K562 (cell line): Measurements from ENCODE around the gene SLC10A4. TPM values are rescaled to one million over a fixed set of nuclear protein-coding genes. Genes with fewer than 3 reads are reported as not detected.

ENCODE experiments used
- ATAC-seq: fragments of 200-7000 bp; cut with Tn5 transposase; 3 replicates; pipeline ENCODE4 v1.9.1; 2020; ENCODE audit warnings: moderate library complexity
- BruUV-seq: library from RNA; stranded (reverse); fragments of 400-500 nt; replicated peaks from 2 replicates; lab custom pipeline; 2021; lab: Mats Ljungman, UMichigan
- CTCF ChIA-PET: fragments of 300-600 bp; formaldehyde crosslinking; extraction: SDS; loops from one replicate; lab custom pipeline; 2021; ENCODE audit warnings: low intra/inter-chr PET ratio; lab: Yijun Ruan, JAX
- POLR2A ChIA-PET: fragments of 300-600, 350-650 bp; sonication (Branson Sonifier 250); formaldehyde crosslinking; extraction: SDS; loops from one replicate; lab custom pipeline; 2021; ENCODE audit warnings: antibody characterized with exemption, inconsistent platforms; lab: Yijun Ruan, JAX
- DNase-seq, 4 experiments: peaks; one replicate each; pipeline versions ENCODE4 v3.0.0 to v3.0.0-alpha.2; 2011 to 2018; ENCODE audit warnings: low spot score in 3 of 4, mixed read lengths in 3 of 4; ENCODE audit errors: extremely low read depth in 1 of 4
- FAIRE-seq: peaks from 2 replicates; lab custom pipeline; 2011; peaks lifted over from hg19 to GRCh38; lab: Jason Lieb, UNC
- H2AFZ ChIP-seq: 2 replicates; pipeline ENCODE4 v1.6.0; 2011; ENCODE audit warnings: low read depth, low read length, control low read depth, inconsistent platforms
- H3K27ac ChIP-seq: fragments of 200-600 bp; 3 replicates; pipeline ENCODE4 v1.8.0; 2011; ENCODE audit warnings: low read depth, mild to moderate bottlenecking, control low read depth, inconsistent platforms, low read length, moderate library complexity, mixed read lengths; ENCODE audit errors: extremely low read depth
- H3K27me3 ChIP-seq, 2 experiments: fragments of 300-600 bp in 1 of 2; 2 replicates in 1 of 2; 3 replicates in 1 of 2; pipeline versions ENCODE4 v1.6.0 to v1.8.0; 2011; ENCODE audit warnings: inconsistent platforms in 2 of 2, low read length in 2 of 2, mild to moderate bottlenecking in 1 of 2, mixed read lengths in 1 of 2, moderate library complexity in 1 of 2; ENCODE audit not compliant: control insufficient read depth in 2 of 2, insufficient read depth in 2 of 2
- H3K36me3 ChIP-seq: fragments of 300-600 bp; 3 replicates; pipeline ENCODE4 v1.8.0; 2011; ENCODE audit warnings: mild to moderate bottlenecking, low read length, inconsistent platforms; ENCODE audit not compliant: control insufficient read depth, insufficient read depth
- H3K4me1 ChIP-seq, 2 experiments: fragments of 200-600 bp in 1 of 2; replicated peaks in 1 of 2; 2 replicates in 1 of 2; 3 replicates in 1 of 2; pipeline versions ENCODE4 v1.5.1 to v1.8.0; 2011; ENCODE audit warnings: inconsistent platforms in 2 of 2, low read length in 2 of 2, mild to moderate bottlenecking in 1 of 2, mixed read lengths in 1 of 2, moderate library complexity in 1 of 2; ENCODE audit not compliant: control insufficient read depth in 2 of 2, insufficient read depth in 2 of 2
- H3K4me2 ChIP-seq: 2 replicates; pipeline ENCODE4 v1.6.1; 2011; ENCODE audit warnings: low read length, control low read depth, inconsistent platforms, mixed read lengths; ENCODE audit not compliant: insufficient read depth
- H3K4me3 ChIP-seq: fragments of 200-600 bp; sonication (generic), shearing (Covaris generic); 2 replicates; pipeline ENCODE4 v1.5.1; 2016; ENCODE audit warnings: control low read depth, inconsistent platforms
- H3K79me2 ChIP-seq: fragments of 200-600 bp; 3 replicates; pipeline ENCODE4 v1.8.0; 2011; ENCODE audit warnings: low read length, inconsistent platforms; ENCODE audit not compliant: control insufficient read depth, insufficient read depth
- H3K9ac ChIP-seq, 2 experiments: 2 replicates each; pipeline versions ENCODE4 v1.6.0 to v1.6.1; 2011; ENCODE audit warnings: low read depth in 2 of 2, low read length in 2 of 2, control low read depth in 1 of 2, inconsistent platforms in 1 of 2, mild to moderate bottlenecking in 1 of 2, mixed read lengths in 1 of 2; ENCODE audit not compliant: insufficient read depth in 1 of 2
- H3K9me1 ChIP-seq: one replicate; pipeline ENCODE4 v1.6.0; 2011; ENCODE audit warnings: inconsistent platforms, mild to moderate bottlenecking, low read length, moderate library complexity; ENCODE audit not compliant: control insufficient read depth, insufficient read depth
- H3K9me3 ChIP-seq: replicated peaks from 2 replicates; pipeline ENCODE4 v1.5.1; 2011; ENCODE audit warnings: low read depth, low read length, inconsistent platforms; ENCODE audit not compliant: control insufficient read depth, insufficient read depth
- H4K20me1 ChIP-seq: replicated peaks from 2 replicates; pipeline ENCODE4 v1.6.1; 2011; ENCODE audit warnings: low read length, inconsistent platforms, mixed read lengths; ENCODE audit not compliant: control insufficient read depth, insufficient read depth
- ATF4 ChIP-seq: fragments of 450-650 bp; formaldehyde crosslinking; IDR thresholded peaks from 2 replicates; pipeline ENCODE4 v1.4.0; 2022; ENCODE audit warnings: mild to moderate bottlenecking, moderate library complexity
- CBX2 ChIP-seq: fragments of 200-600 bp; sonication (generic); IDR thresholded peaks from one replicate; pipeline ENCODE4 v1.6.1; 2012; ENCODE audit warnings: mild to moderate bottlenecking, low read length, inconsistent platforms; ENCODE audit not compliant: insufficient read depth, poor library complexity, severe bottlenecking
- CBX8 ChIP-seq: fragments of 200-600 bp; sonication (generic); IDR thresholded peaks from 2 replicates; pipeline ENCODE4 v1.6.1; 2012; ENCODE audit warnings: borderline replicate concordance, mixed run types, low read depth, mild to moderate bottlenecking, moderate library complexity, mixed read lengths, low read length, control low read depth, inconsistent platforms; ENCODE audit not compliant: poor library complexity, severe bottlenecking; ENCODE audit errors: extremely low read depth
- ETS1 ChIP-seq: conservative IDR thresholded peaks from 2 replicates; pipeline ENCODE4 v1.6.1; 2011; ENCODE audit warnings: low read depth, mild to moderate bottlenecking, low read length; ENCODE audit not compliant: control insufficient read depth
- FOXO4 ChIP-seq: fragments of 450-650 bp; formaldehyde crosslinking; IDR thresholded peaks from 2 replicates; pipeline ENCODE4 v1.4.0; 2020; ENCODE audit warnings: mild to moderate bottlenecking, moderate library complexity
- HDAC1 ChIP-seq, 2 experiments: fragments of 450-650 bp; IDR thresholded peaks; 2 replicates each; pipeline ENCODE4 v1.6.1; 2016 to 2017; ENCODE audit warnings: inconsistent platforms in 1 of 2, mild to moderate bottlenecking in 1 of 2, moderate library complexity in 1 of 2
- KDM1A ChIP-seq, 2 experiments: fragments of 450-650 bp; IDR thresholded peaks; 2 replicates each; pipeline ENCODE4 v1.6.1; 2016; ENCODE audit warnings: mild to moderate bottlenecking in 2 of 2
- MEIS2 ChIP-seq: fragments of 450-650 bp; IDR thresholded peaks from 2 replicates; pipeline ENCODE4 v1.6.1; 2014; ENCODE audit warnings: mild to moderate bottlenecking; ENCODE audit not compliant: partially characterized antibody
- NBN ChIP-seq: fragments of 450-650 bp; IDR thresholded peaks from 2 replicates; pipeline ENCODE4 v1.6.1; 2016; ENCODE audit warnings: low read depth, mild to moderate bottlenecking
- NR4A1 ChIP-seq, 2 experiments: fragments of 250-450 bp in 1 of 2; fragments of 450-650 bp in 1 of 2; sonication (Bioruptor Pico) in 1 of 2; IDR thresholded peaks; 2 replicates each; pipeline versions ENCODE4 v1.4.0 to v1.6.1; 2016 to 2020; ENCODE audit warnings: mild to moderate bottlenecking in 2 of 2, missing compliant biosample characterization in 1 of 2, missing genetic modification characterization in 1 of 2, moderate library complexity in 1 of 2
- SRSF1 ChIP-seq: fragments of 200-400 bp; formaldehyde crosslinking; IDR thresholded peaks from 2 replicates; pipeline ENCODE4 v1.6.1; 2017; ENCODE audit warnings: mild to moderate bottlenecking, low read depth, low read length, moderate library complexity
- TFAM ChIP-seq: fragments of 250-450 bp; sonication (Bioruptor Pico); conservative IDR thresholded peaks from 2 replicates; pipeline ENCODE4 v1.5.0; 2021; ENCODE audit warnings: mild to moderate bottlenecking, moderate library complexity
- ZNF707 ChIP-seq: fragments of 250-450 bp; sonication (Bioruptor Pico); conservative IDR thresholded peaks from 2 replicates; pipeline ENCODE4 v1.8.0; 2022; ENCODE audit warnings: inconsistent platforms, mild to moderate bottlenecking, moderate library complexity
- WGBS: fragments of 100-300 bp; shearing (Covaris generic); methylation state at CpG from one replicate; pipeline ENCODE4 v1.1.6; 2016; ENCODE audit warnings: low coverage, mixed read lengths; ENCODE audit not compliant: insufficient coverage; ENCODE audit errors: missing lambda C conversion rate; 5-methylcytosine and 5-hydroxymethylcytosine counted together
- in situ Hi-C: fragments of 300-500 bp; cut with MboI; formaldehyde crosslinking; loops from 4 replicates; pipeline ENCODE4 v1.15.0; 2018; ENCODE audit warnings: inconsistent platforms, mixed read lengths
- intact Hi-C: fragments of 100-400 bp; cut with micrococcal nuclease; formaldehyde crosslinking; loops from 2 replicates; pipeline ENCODE4 v1.14.2; 2022
- polyA plus RNA-seq, 8 experiments: library from polyadenylated mRNA; depleted of rRNA in 4 of 8; stranded (reverse) in 5 of 8; unstranded in 3 of 8; fragments of >200 nt; fragmentation: Nextera tagmentation in 2 of 8; fragmentation: Illumina TruSeq in 1 of 8; extraction: Ambion mirVana in 2 of 8; extraction: Trizol in 1 of 8; gene quantifications; 2 replicates each; pipeline versions ENCODE4 v1.2.1 to v1.2.3, GENCODE V29; 2011 to 2014; ENCODE audit warnings: inconsistent platforms in 1 of 8, missing spikeins in 1 of 8
- total RNA-seq, 7 experiments: library from RNA; depleted of rRNA in 6 of 7; stranded (reverse); fragments of >200 nt in 6 of 7; fragmentation: Illumina TruSeq in 2 of 7; extraction: Trizol in 2 of 7; gene quantifications; 2 replicates each; pipeline versions ENCODE4 v1.2.1 to v1.2.3, GENCODE V29; 2011 to 2021; ENCODE audit warnings: low replicate concordance in 1 of 7

Gene SLC10A4
- total and polyA plus RNA-seq, 9 of the 15 experiments (the other 6 are each of a cell fraction or from before 2014, with no cell fraction given) = 2.5 to 16.9 (median 9.3) TPM

- BruUV-seq = no TSS peak
- Histone ChIP-seq H3K4me1 (peaks cover 0 to 7% of the 10 kb centered on the region in 2 experiments; a peak in 2 of 5 replicates), H3K27ac (no peak overlapping the region), H3K9me3 (no peaks in the 10 kb centered on the region), H3K9me1 (no peaks in the 10 kb centered on the region), H3K27me3 (no peaks in the 10 kb centered on the region), H3K9ac (no peak overlapping the region), H3K36me3 (no peaks in the 10 kb centered on the region), H3K4me3 (no peak overlapping the region), H3K4me2 (no peak overlapping the region), H3K79me2 (no peaks in the 10 kb centered on the region), H2AFZ (0 out of 2 replicates have a peak overlapping the region, but pooled peaks have one; percentile 4), H4K20me1 (no peaks in the 10 kb centered on the region)
- WGBS = 27% methylated on average over 2 of the region's 2 CpGs
- DNase-seq (no peak), FAIRE-seq (no peak), ATAC-seq (peak; percentile 36)
- intact Hi-C loops (loop anchor here (10.0 kb wide), 2 partner anchors 125 to 315 kb away; no protein-coding TSS in a partner anchor), in situ Hi-C loops (no loop called here)
- ChIA-PET CTCF (no interaction called here), POLR2A (no interaction called here)
- TF ChIP-seq ZNF707 (CRISPR knock-in tag) (no peak), NBN (no peak), HDAC1 (IDR thresholded peaks at IDR 0.05) (no peak), CBX8 (no peak), NR4A1 (CRISPR knock-in tag; IDR thresholded peaks at IDR 0.05) (no peak), NR4A1 (tag; IDR thresholded peaks at IDR 0.05) (no peak), SRSF1 (no peak), MEIS2 (no peak), ETS1 (no peak), KDM1A (IDR thresholded peaks at IDR 0.05) (no peak), FOXO4 (CRISPR knock-in tag) (no peak), TFAM (CRISPR knock-in tag) (no peak), ATF4 (CRISPR knock-in tag) (no peak), CBX2 (no peak)
Observed at GRCh38 chr4:48439988-48440387, 43.2 kb upstream of the SLC10A4 start.
